SK-N-SH treated with all-trans-retinoic acid at 6 μM for 48 hours (cell line): Measurements from ENCODE around the gene ALDH4A1.

Experiments
- BACH2 ChIP-seq: fragments of 250-450 bp; sonication (Bioruptor Pico); IDR thresholded peaks from 2 replicates; pipeline ENCODE4 v1.9.0; 2021; ENCODE audit warnings: mild to moderate bottlenecking, borderline replicate concordance
- OSR1 ChIP-seq: fragments of 250-450 bp; sonication (Bioruptor Pico); IDR thresholded peaks from 2 replicates; pipeline ENCODE4 v1.8.0; 2022; ENCODE audit warnings: moderate library complexity, mild to moderate bottlenecking, inconsistent platforms
- PATZ1 ChIP-seq: fragments of 250-450 bp; sonication (Bioruptor Pico); IDR thresholded peaks from 2 replicates; pipeline ENCODE4 v1.8.0; 2020; ENCODE audit warnings: mild to moderate bottlenecking, moderate library complexity, borderline replicate concordance
- ZC3H10 ChIP-seq: fragments of 250-450 bp; sonication (Bioruptor Pico); IDR thresholded peaks from 2 replicates; pipeline ENCODE4 v1.5.1; 2021; ENCODE audit warnings: mild to moderate bottlenecking, moderate library complexity
- ZFP3 ChIP-seq: fragments of 250-450 bp; sonication (Bioruptor Pico); IDR thresholded peaks from 2 replicates; pipeline ENCODE4 v1.5.0; 2020; ENCODE audit warnings: mild to moderate bottlenecking, moderate library complexity
- TF ChIP-seq, protein P1 (sequence below): fragments of 250-450 bp; sonication (Bioruptor Pico); IDR thresholded peaks from 2 replicates; pipeline ENCODE4 v1.5.1; 2021; ENCODE audit warnings: mild to moderate bottlenecking, moderate library complexity

GRCh38 chr1:18872071-18872611 lies 30.2 kb downstream of the ALDH4A1 start:
- no peak for TF ChIP-seq OSR1 (CRISPR knock-in tag)
- TF ChIP-seq BACH2 (CRISPR knock-in tag) = no peak
- no peak for TF ChIP-seq ZFP3 (CRISPR knock-in tag)
- TF ChIP-seq ZC3H10 (CRISPR knock-in tag) = no peak
- TF ChIP-seq PATZ1 (CRISPR knock-in tag) = no peak
- TF ChIP-seq, protein P1, sequence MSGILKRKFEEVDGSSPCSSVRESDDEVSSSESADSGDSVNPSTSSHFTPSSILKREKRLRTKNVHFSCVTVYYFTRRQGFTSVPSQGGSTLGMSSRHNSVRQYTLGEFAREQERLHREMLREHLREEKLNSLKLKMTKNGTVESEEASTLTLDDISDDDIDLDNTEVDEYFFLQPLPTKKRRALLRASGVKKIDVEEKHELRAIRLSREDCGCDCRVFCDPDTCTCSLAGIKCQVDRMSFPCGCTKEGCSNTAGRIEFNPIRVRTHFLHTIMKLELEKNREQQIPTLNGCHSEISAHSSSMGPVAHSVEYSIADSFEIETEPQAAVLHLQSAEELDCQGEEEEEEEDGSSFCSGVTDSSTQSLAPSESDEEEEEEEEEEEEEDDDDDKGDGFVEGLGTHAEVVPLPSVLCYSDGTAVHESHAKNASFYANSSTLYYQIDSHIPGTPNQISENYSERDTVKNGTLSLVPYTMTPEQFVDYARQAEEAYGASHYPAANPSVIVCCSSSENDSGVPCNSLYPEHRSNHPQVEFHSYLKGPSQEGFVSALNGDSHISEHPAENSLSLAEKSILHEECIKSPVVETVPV (CRISPR knock-in tag) = no peak
